Measurements from ENCODE around the gene KLHL1. TPM values are rescaled to one million over a fixed set of nuclear protein-coding genes. Genes with fewer than 3 reads are reported as not detected.

KLHL1 gene
- total and polyA plus RNA-seq, 9 of the 15 experiments (the other 6 are each of a cell fraction or from before 2014, with no cell fraction given) = not detected

- no peaks in the 10 kb centered on the region for H3K79me2 ChIP-seq (ENCODE audit: control insufficient read depth, insufficient read depth, low read length)
- H3K9ac ChIP-seq (ENCODE audit: insufficient read depth in 1 of 2, low read depth in 2 of 2, low read length in 2 of 2) = no peak overlapping the region
- POLR2A ChIA-PET = no interaction called here
- intact Hi-C loops (cut with micrococcal nuclease) (no loop called here), in situ Hi-C loops (cut with MboI) (no loop called here)
- no peak overlapping the region for H3K4me2 ChIP-seq (ENCODE audit: insufficient read depth, low read length)
- no peak overlapping the region for H2AFZ ChIP-seq (ENCODE audit: low read depth, low read length)
- ATAC-seq (no peak), DNase-seq (ENCODE audit: extremely low read depth in 1 of 4, low spot score in 3 of 4) (no peak), FAIRE-seq (no peak)
- H3K9me3 ChIP-seq (replicated peaks; ENCODE audit: control insufficient read depth, insufficient read depth, low read depth, low read length) = no peaks in the 10 kb centered on the region
- no peaks in the 10 kb centered on the region for H3K36me3 ChIP-seq (ENCODE audit: control insufficient read depth, insufficient read depth, low read length)
- H4K20me1 ChIP-seq (replicated peaks; ENCODE audit: control insufficient read depth, insufficient read depth, low read length) = no peaks in the 10 kb centered on the region
- no peaks in the 10 kb centered on the region for H3K4me1 ChIP-seq (replicated peaks in 1 of 2; ENCODE audit: control insufficient read depth in 2 of 2, insufficient read depth in 2 of 2, low read length in 2 of 2)
- no peak overlapping the region for H3K4me3 ChIP-seq
- CTCF ChIA-PET (ENCODE audit: low intra/inter-chr PET ratio) = no interaction called here
- BruUV-seq (replicated peaks) = no TSS peak
- 0% methylated on average over 1 of the region's 1 CpG for WGBS (ENCODE audit: insufficient coverage, low coverage, missing lambda C conversion rate)
- no peaks in the 10 kb centered on the region for H3K27me3 ChIP-seq (ENCODE audit: control insufficient read depth in 2 of 2, insufficient read depth in 2 of 2, low read length in 2 of 2)
- H3K27ac ChIP-seq (ENCODE audit: extremely low read depth, low read depth, low read length) = no peak overlapping the region
- no peak for TF ChIP-seq TCF7 (IDR thresholded peaks at IDR 0.05; ENCODE audit: borderline replicate concordance)
- TF ChIP-seq RBM15 (IDR thresholded peaks at IDR 0.05; ENCODE audit: insufficient read depth, low read length) = no peak
- TF ChIP-seq HDAC2 (IDR thresholded peaks at IDR 0.05) = no peak
- no peak for TF ChIP-seq EGR1 (conservative IDR thresholded peaks at IDR 0.05)
- no peak for TF ChIP-seq SRSF1 (IDR thresholded peaks at IDR 0.05; ENCODE audit: low read depth, low read length)
- no peak for TF ChIP-seq BRF2 (IDR thresholded peaks at IDR 0.05; ENCODE audit: borderline replicate concordance, insufficient read depth, insufficient read length)
- TF ChIP-seq BACH1 (tag; IDR thresholded peaks at IDR 0.05) = no peak
- no peak for TF ChIP-seq PCBP2 (IDR thresholded peaks at IDR 0.05; ENCODE audit: low read depth, low read length, poor library complexity, severe bottlenecking)
- TF ChIP-seq OTX1 (CRISPR knock-in tag; IDR thresholded peaks at IDR 0.05) = no peak
- no peak for TF ChIP-seq HINFP (tag; conservative IDR thresholded peaks at IDR 0.05; ENCODE audit: low read depth)
- TF ChIP-seq FOXP1 (CRISPR knock-in tag; IDR thresholded peaks at IDR 0.05) = no peak
- TF ChIP-seq ARHGAP35 (IDR thresholded peaks at IDR 0.05; ENCODE audit: partially characterized antibody) = no peak
- no peak for TF ChIP-seq XRCC5 (IDR thresholded peaks at IDR 0.05; ENCODE audit: low read depth, low read length)
- TF ChIP-seq EP400 (IDR thresholded peaks at IDR 0.05) = no peak
- TF ChIP-seq EZH2 (IDR thresholded peaks at IDR 0.05; ENCODE audit: borderline replicate concordance, low read depth, low read length) = no peak
- no peak for TF ChIP-seq TEAD2 (tag; IDR thresholded peaks at IDR 0.05)
- no peak for TF ChIP-seq RBM17 (IDR thresholded peaks at IDR 0.05; ENCODE audit: borderline replicate concordance, low read depth, low read length)
- H3K9me1 ChIP-seq (ENCODE audit: control insufficient read depth, insufficient read depth, low read length) = no peaks in the 10 kb centered on the region
Observed at GRCh38 chr13:70043685-70044084, 64.6 kb downstream of the KLHL1 start.
